ENCODE results near the gene CAMSAP2.

CAMSAP2 gene

DNA sequence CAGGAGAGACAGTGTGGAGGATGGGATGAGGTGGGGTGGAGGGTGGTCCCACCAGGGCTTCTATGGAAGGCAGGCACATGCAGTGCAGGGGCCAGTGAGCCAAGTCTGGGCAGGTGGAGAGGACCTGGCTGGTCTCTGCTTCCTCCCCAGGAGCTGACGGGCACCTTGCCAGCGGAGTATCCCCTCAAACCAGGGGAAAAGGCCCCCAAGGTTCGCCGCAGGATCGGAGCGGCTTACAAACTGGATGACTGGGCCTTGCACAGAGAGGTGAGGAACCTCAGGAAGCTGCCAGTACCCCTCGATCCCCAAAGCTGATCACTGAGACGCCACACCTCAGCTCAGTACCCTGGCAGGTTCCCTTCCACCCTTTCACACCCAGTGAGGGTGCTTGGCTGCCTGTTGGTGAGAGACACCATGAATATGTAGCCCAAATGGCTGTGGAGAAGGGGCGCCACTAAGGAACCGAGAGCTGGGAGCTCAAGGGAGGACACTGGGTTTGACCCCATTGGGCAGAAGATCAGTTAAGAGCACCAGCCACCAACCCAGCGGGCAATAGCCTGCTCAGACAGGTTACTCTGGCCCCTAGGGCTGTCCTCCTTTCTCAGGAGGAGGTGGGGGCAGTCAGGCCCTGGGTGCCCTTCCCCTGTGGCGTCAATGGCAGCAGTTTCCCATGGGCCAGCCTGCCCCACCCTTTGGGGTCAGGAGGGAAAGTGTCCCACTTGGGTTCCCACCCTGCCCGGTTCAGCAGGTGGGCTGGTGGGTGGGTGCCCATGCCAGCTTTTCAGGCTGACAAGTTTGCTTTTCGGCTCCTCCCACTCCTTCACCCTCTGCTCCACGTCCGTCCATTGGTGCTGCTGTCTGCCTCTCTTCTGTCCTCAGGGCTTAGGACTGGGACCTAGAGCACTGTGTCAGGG, 161.5 kb downstream of the CAMSAP2 start:
- no peak for DNase-seq (ENCODE audit: low read depth)

DNA sequence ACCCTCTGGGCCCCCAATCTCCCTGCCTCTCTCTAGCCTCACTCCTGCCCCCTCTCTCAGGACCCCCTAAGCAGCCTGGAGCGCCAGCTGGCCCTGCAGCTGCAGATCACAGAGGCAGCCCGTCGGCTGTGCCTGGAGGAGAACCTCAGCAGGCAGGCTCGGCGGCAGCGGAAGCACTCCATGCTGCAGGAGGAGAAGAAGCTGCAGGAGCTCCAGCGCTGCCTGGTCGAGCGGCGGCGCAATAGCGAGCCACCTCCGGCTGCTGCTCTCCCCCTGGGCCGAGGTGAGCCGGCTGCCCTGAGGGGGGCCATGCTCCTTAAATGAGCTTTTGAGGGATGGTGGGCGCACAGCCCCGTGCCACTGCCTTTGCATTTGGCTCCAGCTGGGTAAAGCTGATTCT, 162.2 kb downstream of the CAMSAP2 start:
- no peak for DNase-seq (ENCODE audit: low read depth)

DNA sequence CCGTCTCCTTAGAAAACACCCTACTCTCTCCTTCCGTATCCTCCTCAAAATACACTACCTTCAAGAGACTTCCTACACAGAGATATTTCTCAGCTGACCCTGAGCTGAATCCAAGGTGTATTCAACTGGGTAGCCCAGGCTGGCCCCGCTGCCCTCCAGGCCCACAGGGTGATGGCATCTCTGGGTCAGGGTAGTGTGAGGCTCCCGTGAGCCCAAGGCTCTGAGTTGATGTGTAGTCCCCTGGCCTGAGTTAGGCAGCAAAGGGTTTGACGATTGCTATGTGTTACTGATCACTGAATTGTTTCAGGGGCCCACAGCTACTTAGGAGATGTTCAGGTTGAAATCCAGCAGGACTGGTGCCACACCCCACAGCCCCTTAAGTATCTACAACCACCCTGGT, 162.7 kb downstream of the CAMSAP2 start:
- no peak for DNase-seq (ENCODE audit: low read depth)

DNA sequence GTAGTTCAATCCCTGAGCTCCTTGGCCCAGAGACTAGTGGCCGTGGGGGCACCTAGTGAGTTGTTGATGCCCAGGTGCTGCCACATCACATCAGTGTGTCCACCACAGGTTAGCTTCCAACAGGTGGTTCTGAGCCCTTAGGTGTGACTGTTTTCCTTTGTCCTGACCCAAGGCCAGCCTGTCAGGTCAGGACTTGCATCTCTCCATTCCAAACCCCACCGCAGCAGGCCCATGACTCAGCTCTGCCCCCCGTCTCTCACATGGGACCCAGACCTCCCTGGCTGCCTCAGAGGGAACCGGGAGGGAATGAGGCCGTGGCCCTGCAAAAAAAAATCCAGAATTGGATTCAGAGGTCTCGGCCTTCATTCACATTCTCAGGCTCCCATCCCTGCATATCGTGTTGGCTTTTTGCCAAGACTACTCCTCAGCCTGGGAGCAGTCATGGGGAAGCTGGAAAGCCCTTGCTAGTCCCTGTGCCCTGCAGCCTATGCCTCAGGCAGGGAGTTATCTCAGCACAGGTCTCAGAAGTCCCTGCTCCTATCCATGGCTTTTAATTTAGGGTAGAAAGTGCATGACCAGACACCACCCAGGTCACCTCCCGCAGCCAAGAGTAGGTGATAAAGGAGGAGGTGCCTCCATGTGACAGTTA, 163.2 kb downstream of the CAMSAP2 start:
- DNase-seq (ENCODE audit: low read depth): no peak

DNA sequence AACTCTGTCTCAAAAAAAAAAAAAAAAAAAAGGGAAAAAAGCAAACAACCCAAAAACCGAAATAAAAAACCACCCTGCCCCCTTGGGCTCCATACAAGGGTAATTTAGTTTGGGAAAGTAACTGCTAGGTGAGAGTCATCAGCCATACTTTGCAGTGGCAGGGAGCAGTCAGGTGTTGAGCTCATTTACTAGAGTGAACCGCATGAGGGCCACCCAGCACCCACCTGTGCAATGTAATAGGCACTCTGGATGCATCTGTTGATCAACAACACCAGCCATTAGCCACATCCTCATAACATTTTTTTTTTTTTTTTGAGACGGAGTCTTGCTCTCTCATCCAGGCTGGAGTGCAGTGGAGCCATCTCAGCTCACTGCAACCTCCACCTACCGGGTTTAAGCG, 165.1 kb downstream of the CAMSAP2 start:
- DNase-seq (ENCODE audit: low read depth): no peak

DNA sequence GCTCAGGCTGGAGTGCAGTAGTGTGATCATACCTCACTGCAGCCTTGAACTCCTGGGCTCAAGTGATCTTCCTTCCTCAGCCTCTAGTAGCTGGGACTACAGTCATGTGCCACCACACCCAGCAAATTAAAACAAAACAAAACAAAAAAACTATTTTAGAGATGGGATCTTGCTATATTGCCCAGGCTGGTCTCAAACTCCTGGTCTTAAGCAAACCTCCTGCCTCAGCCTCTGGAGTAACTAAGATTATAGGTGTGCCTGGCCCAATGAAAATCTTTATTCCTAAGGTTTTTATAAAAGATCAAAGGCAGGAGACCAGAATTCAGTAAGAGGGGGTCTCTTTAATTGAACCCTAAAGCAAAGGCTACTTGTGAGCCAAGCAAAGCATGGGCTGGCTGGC, 166.1 kb downstream of the CAMSAP2 start:
- DNase-seq (ENCODE audit: low read depth): no peak

DNA sequence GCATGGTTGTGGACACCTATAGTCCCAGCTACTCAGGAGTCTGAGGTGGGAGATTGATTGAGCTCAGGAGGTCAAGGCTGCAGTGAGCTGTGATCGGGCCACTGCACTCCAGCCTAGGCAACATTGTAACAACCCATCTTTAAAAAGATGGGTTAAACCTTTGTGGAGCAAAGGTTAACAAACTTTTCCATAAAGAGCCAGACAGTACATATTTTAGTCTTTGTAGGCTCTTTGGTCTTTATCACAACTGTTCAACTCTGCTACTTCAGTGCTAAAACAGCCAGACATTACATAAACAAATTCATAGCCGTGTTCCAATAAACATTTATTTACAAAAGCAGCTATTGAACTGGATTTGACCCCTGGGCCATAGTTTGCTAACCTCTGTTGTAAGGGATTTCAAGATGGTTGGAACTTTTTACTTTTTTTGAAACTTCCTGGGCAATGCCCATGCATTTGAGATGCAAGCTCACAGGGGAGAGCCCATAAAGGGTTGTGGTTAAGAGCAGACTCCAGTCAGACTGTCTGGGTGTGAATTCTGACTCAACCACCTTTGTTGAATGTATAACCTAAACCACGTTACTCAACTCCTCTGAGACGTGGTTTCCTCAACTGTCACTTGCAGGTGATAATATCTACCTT, 166.8 kb downstream of the CAMSAP2 start:
- DNase-seq (ENCODE audit: low read depth): peak; percentile 75

DNA sequence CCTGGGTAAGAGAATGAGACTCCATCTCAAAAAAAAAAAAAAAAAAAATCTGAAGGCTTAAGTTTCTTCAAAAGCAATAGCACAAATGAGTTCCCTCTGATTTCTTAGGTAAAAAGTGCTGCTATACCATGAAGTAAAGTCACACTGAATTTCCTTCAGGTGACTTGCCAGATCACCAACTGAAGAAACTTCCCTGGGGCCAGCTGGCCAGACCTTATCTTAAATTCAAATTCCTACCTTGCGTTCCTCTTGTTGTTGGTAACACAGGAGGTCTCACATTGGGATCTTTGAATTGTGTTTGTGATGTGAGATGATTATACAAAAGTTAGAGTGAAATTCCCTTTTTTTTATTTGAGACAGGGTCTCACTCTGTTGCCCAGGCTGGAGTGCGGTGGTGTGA, 167.8 kb downstream of the CAMSAP2 start:
- DNase-seq (ENCODE audit: low read depth): no peak

DNA sequence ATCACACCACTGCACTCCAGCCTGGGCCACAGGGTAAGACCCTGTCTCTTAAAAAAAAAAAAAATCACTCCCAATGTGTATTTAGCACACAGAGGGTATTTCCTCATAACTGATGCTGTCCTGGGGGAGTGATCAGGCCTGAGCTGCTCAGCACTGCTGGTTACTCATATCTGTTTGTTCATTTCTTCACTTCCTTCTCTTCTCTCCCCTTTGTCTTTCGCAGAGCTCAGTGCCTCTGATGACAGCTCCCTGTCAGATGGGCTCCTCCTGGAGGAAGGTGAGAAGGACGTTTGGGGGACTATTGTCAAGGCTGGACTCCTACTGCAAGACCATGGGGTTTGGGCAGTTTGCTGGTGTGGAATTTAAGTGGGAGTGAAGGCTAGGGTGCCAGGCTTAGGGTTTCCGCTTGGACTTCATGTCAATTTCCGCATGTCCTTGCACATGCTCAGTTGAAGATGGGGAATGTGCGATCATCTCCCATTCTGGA, 169.0 kb downstream of the CAMSAP2 start:
- peak; percentile 70 for DNase-seq (ENCODE audit: low read depth)

DNA sequence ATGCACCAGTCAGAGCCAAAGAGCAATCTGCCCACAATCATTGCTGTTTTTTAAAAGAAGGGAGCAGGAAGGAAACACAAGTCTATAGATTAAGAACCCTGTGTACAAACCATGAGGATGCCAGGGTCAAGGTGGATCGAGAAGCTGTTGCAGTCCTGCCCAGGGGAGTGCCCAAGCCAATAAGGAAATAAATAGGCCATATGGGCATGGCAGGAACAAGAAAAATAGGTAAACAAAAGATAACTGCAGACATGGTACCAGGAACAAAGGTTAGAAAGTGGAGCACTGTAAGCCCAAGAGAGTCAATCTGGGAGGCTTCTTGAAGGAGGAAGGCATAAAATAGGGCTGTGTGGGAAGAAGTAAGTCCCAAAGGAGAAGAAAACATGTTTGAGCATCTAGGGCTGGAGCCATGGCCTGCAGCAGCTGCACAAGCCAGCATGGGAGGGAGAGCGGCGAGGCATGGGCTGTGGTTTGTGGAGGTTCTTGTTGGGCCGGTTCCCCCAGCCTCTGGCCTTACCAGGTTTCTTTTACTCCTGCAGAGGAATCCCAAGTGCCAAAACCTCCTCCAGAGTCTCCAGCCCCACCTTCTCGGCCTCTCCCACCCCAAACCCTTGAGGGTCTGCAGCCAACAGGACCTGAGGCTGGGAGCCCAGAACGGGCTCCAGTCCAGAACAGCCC, 169.6 kb downstream of the CAMSAP2 start:
- no peak for DNase-seq (ENCODE audit: low read depth)

DNA sequence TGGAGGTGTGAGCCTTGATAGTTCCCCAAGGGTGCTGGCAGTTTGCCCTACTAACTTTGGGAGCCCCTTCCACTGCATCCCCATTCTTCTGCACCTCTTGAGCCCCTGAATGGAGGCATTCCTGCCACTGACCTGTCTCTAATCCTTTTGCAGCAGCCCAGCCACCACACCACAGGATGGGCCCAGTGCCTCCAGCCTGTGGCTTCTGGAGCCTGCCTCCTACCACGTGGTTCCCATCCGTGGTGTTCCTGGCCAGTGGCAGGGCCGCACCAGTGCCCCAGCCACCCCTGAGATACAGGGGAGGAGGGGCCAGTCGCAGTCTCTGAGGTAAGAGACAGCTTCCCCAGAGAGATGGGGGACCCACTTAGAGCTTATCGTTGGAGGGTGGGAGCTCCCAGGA, 170.4 kb downstream of the CAMSAP2 start:
- DNase-seq (ENCODE audit: low read depth): no peak

DNA sequence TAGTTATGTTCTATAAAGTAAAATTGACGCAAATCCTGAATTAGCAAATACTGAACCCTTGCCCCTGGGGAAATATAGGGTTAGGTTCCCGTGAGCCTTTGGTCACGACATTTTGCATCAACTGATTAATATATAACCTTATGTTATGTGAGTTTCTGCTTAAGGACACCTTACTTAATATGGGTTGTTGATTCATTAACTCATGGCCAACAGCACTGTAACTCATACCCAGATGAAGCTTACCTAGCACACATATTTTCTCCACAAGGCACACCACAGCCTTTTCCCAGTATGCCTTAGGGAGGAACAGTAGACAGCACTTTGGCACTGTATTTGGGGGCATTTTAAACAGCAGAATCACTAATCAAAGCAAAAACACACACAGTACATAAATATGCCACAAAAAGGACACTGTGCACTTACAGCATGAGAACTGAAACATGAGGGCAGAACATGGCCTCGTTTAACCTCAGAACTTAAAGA, 171.1 kb downstream of the CAMSAP2 start:
- no peak for DNase-seq (ENCODE audit: low read depth)
